ENCODE results near the gene RAB15.

RAB15 gene

GRCh38 chr14:64899958-64900357, 72.2 kb downstream of the RAB15 start:
- no peak for DNase-seq
